NCI-H748 (cell line): ENCODE data around the gene TMEM38A.
"Not testable (repeated sequence)": the region's sequence is repeated elsewhere in the genome, so short reads cannot be mapped to it uniquely, and the experiment has no call there.

Experiments
- DNase-seq: peaks from one replicate; lab custom pipeline; 2025; ENCODE audit not compliant: unreplicated experiment; lab: John Stamatoyannopoulos, UW

The TMEM38A gene

GRCh38 chr19:16637535-16637934, 23.4 kb upstream of the TMEM38A start:
- DNase-seq = no peak

GRCh38 chr19:16638666-16639065, 22.3 kb upstream of the TMEM38A start:
- DNase-seq = no peak

- DNase-seq = no peak
These were observed 20.0 kb upstream of the TMEM38A start for GRCh38 chr19:16640951-16641350.

GRCh38 chr19:16641695-16642094, 19.2 kb upstream of the TMEM38A start:
- no peak for DNase-seq

GRCh38 chr19:16645140-16645539, 15.8 kb upstream of the TMEM38A start:
- no peak for DNase-seq

- DNase-seq = no peak
These were observed 11.2 kb upstream of the TMEM38A start for GRCh38 chr19:16649734-16650133.

GRCh38 chr19:16650821-16651220, 10.1 kb upstream of the TMEM38A start:
- DNase-seq = no peak

- DNase-seq = not testable (repeated sequence)
These were observed 9.3 kb upstream of the TMEM38A start for GRCh38 chr19:16651421-16652188.

GRCh38 chr19:16652854-16653253, 8.1 kb upstream of the TMEM38A start:
- DNase-seq = no peak

GRCh38 chr19:16654140-16654539, 6.8 kb upstream of the TMEM38A start:
- no peak for DNase-seq

- DNase-seq = no peak
These were observed 6.3 kb upstream of the TMEM38A start for GRCh38 chr19:16654627-16655026.

GRCh38 chr19:16655727-16656126, 5.2 kb upstream of the TMEM38A start:
- no peak for DNase-seq

GRCh38 chr19:16657384-16657783, 3.6 kb upstream of the TMEM38A start:
- no peak for DNase-seq

- DNase-seq = no peak
These were observed 1.5 kb upstream of the TMEM38A start for GRCh38 chr19:16659464-16659831.

- peak; percentile 96 for DNase-seq
These were observed 869 bp upstream of the TMEM38A start, which contains the start of gene SMIM7 for GRCh38 chr19:16659832-16660708. SMIM7 (minus strand) TSS chr19:16660144; CDS start chr19:16660110, 34 bp downstream.

- peak; percentile 41 for DNase-seq
These were observed 618 bp downstream of the TMEM38A start for GRCh38 chr19:16661480-16662034.

GRCh38 chr19:16668176-16668575, 7.2 kb downstream of the TMEM38A start:
- DNase-seq = no peak

- DNase-seq = not testable (repeated sequence)
These were observed 7.8 kb downstream of the TMEM38A start for GRCh38 chr19:16668702-16669101.

- no peak for DNase-seq
These were observed 9.4 kb downstream of the TMEM38A start for GRCh38 chr19:16670291-16670690.

- DNase-seq = no peak
These were observed 10.8 kb downstream of the TMEM38A start for GRCh38 chr19:16671652-16672274.

GRCh38 chr19:16673231-16673630, 12.3 kb downstream of the TMEM38A start:
- no peak for DNase-seq
